Colonic mucosa (tissue), 4 donors: ENCODE measurements around the gene ABCF3. TPM values are rescaled to one million over a fixed set of nuclear protein-coding genes. Genes with fewer than 3 reads are reported as not detected.

Experiments used
- DNase-seq: peaks from one replicate; pipeline ENCODE4 v3.0.0-alpha.2; 2020
- H3K27ac ChIP-seq: fragments of 200-600 bp; one replicate; pipeline ENCODE4 v1.8.0; 2021
- H3K27me3 ChIP-seq: fragments of 200-600 bp; one replicate; pipeline ENCODE4 v1.8.0; 2021
- H3K36me3 ChIP-seq: fragments of 200-600 bp; one replicate; pipeline ENCODE4 v1.8.0; 2021
- H3K4me1 ChIP-seq: fragments of 200-600 bp; one replicate; pipeline ENCODE4 v1.8.0; 2021; ENCODE audit warnings: mild to moderate bottlenecking
- H3K4me3 ChIP-seq: fragments of 200-600 bp; one replicate; pipeline ENCODE4 v1.8.0; 2021
- H3K9ac ChIP-seq, 2 donors: one replicate each; pipeline ENCODE4 v1.7.0; 2013; ENCODE audit warnings: control low read depth in 2 of 2, low read depth in 2 of 2, low read length in 2 of 2
- H3K9me3 ChIP-seq: fragments of 200-600 bp; one replicate; pipeline ENCODE4 v1.8.0; 2021
- CTCF ChIP-seq: fragments of 200-600 bp; IDR thresholded peaks from one replicate; pipeline ENCODE4 v1.8.0; 2022; ENCODE audit warnings: antibody characterized with exemption, mild to moderate bottlenecking
- intact Hi-C: fragments of 100-400 bp; cut with DNase I; formaldehyde crosslinking; loops from one replicate; pipeline ENCODE4 v1.14.1; 2022
- total RNA-seq, 2 donors: library from RNA; stranded (reverse); fragmentation: NEBNext Ultra II Directional in 1 of 2; extraction: Animal tissue kit (Norgen Biotek cat#: 25700) in 1 of 2; gene quantifications; one replicate each; pipeline ENCODE4 v1.2.1, GENCODE V29; 2021
- donor health status: healthy.
- donor health status: DM: no; HTN: no; CAD: no.
- donor health status: DM: no; HTN: no; CAD: no.

Gene ABCF3
- total RNA-seq, 2 donors from 2014 or later, result 54.6 to 82.4 TPM

GRCh38 chr3:184238246-184238818, 52.3 kb downstream of the ABCF3 start:
- DNase-seq, result no peak
- Histone ChIP-seq H3K9ac (no peak overlapping the region), H3K27ac (no peak overlapping the region), H3K4me3 (no peak overlapping the region), H3K36me3 (no peaks in the 10 kb centered on the region), H3K4me1 (no peaks in the 10 kb centered on the region), H3K27me3 (no peaks in the 10 kb centered on the region), H3K9me3 (no peaks in the 10 kb centered on the region)
- no peak for TF ChIP-seq CTCF
- intact Hi-C loops, result no loop called here

GRCh38 chr3:184239221-184239620, 53.2 kb downstream of the ABCF3 start:
- intact Hi-C loops, result no loop called here
- no peak overlapping the region for H3K9ac ChIP-seq
- no peak for TF ChIP-seq CTCF
- no peaks in the 10 kb centered on the region for H3K27me3 ChIP-seq
- no peaks in the 10 kb centered on the region for H3K9me3 ChIP-seq
- DNase-seq, result no peak
- no peaks in the 10 kb centered on the region for H3K36me3 ChIP-seq
- no peaks in the 10 kb centered on the region for H3K4me1 ChIP-seq
- no peak overlapping the region for H3K27ac ChIP-seq
- H3K4me3 ChIP-seq, result no peak overlapping the region

GRCh38 chr3:184239708-184240107, 53.7 kb downstream of the ABCF3 start:
- Histone ChIP-seq H3K36me3 (no peaks in the 10 kb centered on the region), H3K4me1 (no peaks in the 10 kb centered on the region), H3K9ac (no peak overlapping the region), H3K27me3 (no peaks in the 10 kb centered on the region), H3K9me3 (no peaks in the 10 kb centered on the region), H3K27ac (no peak overlapping the region), H3K4me3 (no peak overlapping the region)
- DNase-seq, result no peak
- intact Hi-C loops, result loop anchor here (5.0 kb wide), 2 partner anchors 97 to 342 kb away; no protein-coding TSS in a partner anchor
- no peak for TF ChIP-seq CTCF

- DNase-seq, result no peak
- TF ChIP-seq CTCF, result no peak
- H3K4me1 ChIP-seq, result no peaks in the 10 kb centered on the region
- H3K9me3 ChIP-seq, result no peaks in the 10 kb centered on the region
- H3K27ac ChIP-seq, result no peak overlapping the region
- H3K9ac ChIP-seq, result no peak overlapping the region
- H3K36me3 ChIP-seq, result no peaks in the 10 kb centered on the region
- no peaks in the 10 kb centered on the region for H3K27me3 ChIP-seq
- intact Hi-C loops, result loop anchor here (5.0 kb wide), 2 partner anchors 98 to 343 kb away; no protein-coding TSS in a partner anchor
- H3K4me3 ChIP-seq, result peak overlapping the region; percentile 32
Observed at GRCh38 chr3:184240384-184241140, 54.6 kb downstream of the ABCF3 start.

- no peak overlapping the region for H3K27ac ChIP-seq
- no peak for DNase-seq
- H3K9ac ChIP-seq, result peak overlapping the region in 1 of 2 donors; percentile 14
- no peak for TF ChIP-seq CTCF
- peak overlapping the region; percentile 32 for H3K4me3 ChIP-seq
- no peaks in the 10 kb centered on the region for H3K4me1 ChIP-seq
- no peaks in the 10 kb centered on the region for H3K36me3 ChIP-seq
- no peaks in the 10 kb centered on the region for H3K27me3 ChIP-seq
- intact Hi-C loops, result loop anchor here (5.0 kb wide), 2 partner anchors 99 to 344 kb away; no protein-coding TSS in a partner anchor
- H3K9me3 ChIP-seq, result no peaks in the 10 kb centered on the region
Observed at GRCh38 chr3:184241141-184241446, 55.1 kb downstream of the ABCF3 start.
